HG02852 (cell line): ENCODE data around the gene POMT1.

Experiments
- ATAC-seq: cut with Tn5 transposase; IDR thresholded peaks from one replicate; pipeline ENCODE4 v1.9.1; 2021; ENCODE audit warnings: mild to moderate bottlenecking, moderate library complexity; ENCODE audit not compliant: unreplicated experiment

POMT1 gene

GRCh38 chr9:131476777-131477345 lies 25.9 kb upstream of the POMT1 start:
- no peak for ATAC-seq

GRCh38 chr9:131477367-131477766 lies 25.4 kb upstream of the POMT1 start:
- ATAC-seq: no peak

DNA sequence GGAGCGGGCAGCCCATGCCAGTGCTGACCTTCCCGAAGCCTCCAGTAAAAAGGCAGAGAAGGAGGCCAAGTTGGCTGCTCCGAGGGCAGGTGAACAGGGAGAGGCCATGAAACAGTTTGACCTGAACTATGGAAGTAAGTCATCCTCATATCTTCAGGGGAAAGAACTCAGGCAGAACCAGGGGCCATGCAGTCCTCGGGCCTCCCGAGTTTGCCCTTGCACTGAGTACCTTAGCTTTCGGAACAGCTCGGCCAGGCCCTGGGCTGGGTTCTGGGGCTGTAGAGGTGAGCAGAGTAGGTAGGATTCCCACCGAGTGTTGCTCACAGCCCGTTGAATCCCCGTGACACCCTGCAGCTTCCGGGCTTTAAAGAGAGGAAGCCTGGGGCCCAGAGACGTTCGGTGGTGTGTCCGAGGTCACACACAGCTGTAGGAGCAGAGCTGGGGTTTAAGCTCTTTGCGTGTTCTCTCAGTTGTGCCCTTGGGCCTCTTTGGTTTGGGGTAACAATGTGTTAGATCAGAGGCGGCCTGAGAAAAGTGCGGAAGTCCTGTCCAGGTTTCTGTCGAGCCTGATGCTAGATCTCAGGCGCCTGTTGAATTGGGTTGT lies 24.8 kb upstream of the POMT1 start:
- ATAC-seq: no peak

- no peak for ATAC-seq
These were observed 24.3 kb upstream of the POMT1 start for GRCh38 chr9:131478421-131478868.

DNA sequence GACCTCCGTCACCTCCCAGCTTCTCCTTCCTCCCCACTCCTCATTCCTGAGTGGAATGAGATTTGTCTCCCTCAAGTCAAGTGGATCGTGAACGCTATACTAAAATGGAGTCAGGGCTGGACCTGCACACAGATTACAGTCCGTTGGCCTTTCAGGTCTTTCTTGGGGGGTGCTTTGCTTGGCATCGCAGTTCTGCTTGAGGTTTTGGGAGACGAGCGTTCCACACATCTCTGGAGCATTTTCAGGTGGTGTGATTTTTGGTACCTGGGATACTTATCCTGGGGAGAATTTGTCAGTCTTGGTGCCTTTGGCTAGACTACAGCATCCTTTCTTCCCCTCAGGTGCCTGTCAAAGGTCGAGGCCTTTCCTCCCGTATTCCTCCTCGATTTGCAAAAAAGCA lies 23.8 kb upstream of the POMT1 start:
- no peak for ATAC-seq

GRCh38 chr9:131480258-131480657 lies 22.5 kb upstream of the POMT1 start:
- no peak for ATAC-seq

DNA sequence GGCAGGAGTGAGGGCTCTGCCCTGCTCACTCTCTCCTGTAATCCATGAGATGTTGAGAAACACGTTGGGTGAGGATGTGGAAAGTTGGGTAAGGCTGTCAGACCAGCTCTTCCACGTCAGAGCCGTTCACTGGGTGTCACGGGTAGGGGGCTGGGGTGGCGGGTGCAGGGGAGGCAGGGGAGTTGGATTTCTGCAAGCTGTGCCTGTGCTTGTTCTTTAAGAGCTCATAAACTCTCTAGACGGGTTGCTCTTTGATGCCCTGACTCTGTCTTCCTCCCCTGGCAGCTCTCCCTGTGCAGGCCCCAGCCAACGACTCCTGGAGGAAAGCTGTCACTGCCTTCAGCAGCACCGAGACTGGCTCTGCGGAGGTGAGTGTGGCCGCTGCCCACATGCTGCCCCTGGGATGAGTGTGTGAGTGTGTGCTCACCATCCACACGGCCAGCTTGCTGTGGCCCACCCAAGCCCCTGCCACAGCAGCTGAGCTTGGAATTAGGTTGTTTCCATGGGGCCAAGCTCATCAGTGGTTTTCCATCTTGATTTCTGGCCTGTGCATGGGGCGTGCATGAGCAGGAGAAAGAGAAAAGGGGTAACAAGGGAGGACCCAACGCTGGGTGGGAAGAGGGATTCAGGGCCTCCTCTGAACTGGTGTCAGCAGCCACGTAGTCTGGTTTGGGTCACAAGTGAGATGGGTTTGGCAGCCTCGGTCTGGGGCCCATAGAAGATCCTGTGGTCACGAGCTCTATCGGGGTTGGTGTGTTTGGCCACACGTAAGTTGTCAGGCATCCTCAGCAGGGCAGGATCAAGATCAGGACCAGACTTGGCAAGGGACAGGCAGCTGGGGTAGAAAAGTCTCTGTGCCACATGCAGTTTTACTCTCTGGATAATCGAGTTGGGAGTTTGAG lies 21.0 kb upstream of the POMT1 start:
- no peak for ATAC-seq

DNA sequence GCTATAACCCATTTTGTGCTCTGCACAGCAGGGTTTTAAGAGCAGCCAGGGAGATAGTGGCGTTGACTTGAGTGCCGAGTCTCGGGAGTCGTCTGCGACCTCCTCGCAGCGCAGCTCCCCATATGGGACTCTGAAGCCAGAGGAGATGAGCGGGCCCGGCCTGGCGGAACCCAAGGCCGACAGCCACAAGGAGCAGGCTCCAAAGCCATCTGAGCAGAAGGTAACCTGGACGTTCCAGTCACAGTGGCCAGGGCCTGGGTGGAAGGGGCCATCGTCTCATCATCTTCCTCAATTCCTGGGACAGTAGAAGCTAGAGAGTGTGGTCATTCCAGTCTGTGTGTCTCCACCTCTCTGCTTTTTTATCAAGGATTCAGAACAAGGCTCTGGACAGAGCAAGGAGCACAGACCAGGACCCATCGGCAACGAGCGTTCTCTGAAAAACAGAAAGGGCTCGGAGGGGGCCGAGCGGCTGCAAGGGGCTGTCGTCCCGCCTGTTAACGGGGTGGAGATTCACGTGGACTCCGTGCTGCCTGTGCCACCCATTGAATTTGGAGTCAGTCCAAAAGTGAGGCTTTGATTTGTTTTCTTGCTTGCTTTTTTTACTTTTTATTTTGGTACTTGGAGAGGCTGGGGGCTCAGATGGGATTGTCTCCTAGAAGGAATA lies 20.2 kb upstream of the POMT1 start:
- ATAC-seq: no peak

- no peak for ATAC-seq
These were observed 19.2 kb upstream of the POMT1 start for GRCh38 chr9:131483319-131484050.

DNA sequence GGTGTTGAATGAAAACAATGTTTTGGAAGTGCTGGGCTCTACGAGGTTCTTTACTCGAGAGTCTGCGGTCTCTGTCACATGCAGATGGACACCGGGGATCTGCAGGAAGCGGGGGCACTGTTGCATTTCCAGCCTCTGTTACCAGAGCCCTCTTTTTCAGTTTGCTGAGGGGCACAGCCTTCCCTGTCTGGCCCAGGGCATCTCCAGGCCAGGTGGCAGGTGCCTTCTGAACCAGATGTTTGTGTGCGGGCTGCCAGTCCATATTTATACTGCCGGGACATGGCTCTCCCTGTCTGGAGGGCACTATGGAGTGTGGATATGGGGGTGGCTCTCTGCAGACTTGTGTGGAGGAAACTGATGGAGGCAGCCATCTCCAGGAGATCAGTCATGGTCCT lies 18.7 kb upstream of the POMT1 start:
- ATAC-seq: no peak

GRCh38 chr9:131484560-131485185 lies 18.0 kb upstream of the POMT1 start:
- no peak for ATAC-seq

DNA sequence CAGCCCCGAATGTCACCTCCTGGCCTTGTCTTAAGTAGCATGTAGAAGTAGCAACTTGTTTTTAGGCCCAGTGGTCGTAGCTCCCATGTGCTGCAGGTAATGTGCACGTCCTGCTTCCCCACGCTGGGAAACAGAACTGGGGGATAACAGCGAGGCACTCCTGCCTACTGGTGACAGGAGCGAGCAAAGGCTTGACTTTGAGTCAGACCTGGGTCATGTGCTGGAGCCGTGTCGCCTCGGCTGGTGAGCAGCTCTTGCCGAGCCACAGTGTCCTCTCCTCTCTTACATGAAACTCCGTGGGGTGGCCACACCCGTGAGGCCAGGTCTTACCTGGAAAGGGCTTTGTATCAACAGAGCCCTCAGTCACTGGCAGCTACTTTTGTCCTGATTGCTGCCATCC lies 17.5 kb upstream of the POMT1 start:
- no peak for ATAC-seq

DNA sequence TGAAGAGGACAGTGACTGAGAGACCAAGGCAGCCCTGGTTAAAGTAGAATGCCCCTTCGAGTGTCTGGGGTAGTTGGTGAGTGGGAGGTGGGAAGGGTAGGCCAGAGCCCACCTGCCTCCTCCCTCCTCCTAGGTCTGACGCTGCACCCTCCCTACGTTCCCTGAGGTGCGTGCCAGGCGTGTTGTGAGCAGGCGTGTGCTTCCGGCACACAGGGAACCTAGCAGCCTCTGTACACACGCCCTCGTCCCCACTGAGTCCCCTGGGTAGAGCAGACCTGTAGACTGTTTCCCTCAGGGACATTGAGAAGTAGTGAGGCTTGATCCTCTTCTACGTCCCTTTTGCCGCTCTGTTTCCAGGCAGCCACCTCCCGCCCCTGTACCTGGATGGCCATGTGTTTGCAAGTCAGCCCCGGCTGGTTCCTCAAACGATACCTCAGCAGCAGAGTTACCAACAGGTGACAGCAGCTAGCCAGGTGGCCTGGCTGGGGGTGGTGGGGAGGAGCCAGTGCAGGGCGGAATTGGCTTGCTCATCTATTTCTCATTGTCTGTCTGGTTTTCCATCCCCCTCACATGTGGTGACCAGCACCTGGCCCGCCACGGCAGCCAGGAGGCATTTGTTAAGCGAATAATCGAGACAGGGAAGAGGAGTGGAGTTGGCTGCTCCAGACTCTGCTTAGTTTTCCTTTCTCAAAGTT lies 16.8 kb upstream of the POMT1 start:
- no peak for ATAC-seq

- ATAC-seq: no peak
These were observed 15.7 kb upstream of the POMT1 start for GRCh38 chr9:131487001-131487400.

DNA sequence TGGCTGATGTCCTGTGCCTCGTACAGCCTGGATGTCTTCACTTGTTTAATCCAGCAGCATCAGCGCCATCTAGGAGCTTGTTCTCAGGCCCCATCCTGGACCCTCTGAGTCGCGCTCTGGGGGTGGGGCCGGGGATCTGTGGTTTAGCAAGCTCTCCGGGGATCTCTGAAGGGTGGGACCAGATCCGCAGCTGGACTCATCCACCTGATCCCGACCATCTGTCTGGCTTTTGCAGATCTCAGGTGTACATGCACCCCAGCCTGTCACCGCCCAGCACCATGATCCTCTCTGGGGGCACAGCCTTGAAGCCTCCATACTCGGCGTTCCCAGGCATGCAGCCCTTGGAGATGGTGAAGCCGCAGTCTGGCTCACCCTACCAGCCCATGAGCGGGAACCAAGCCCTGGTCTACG lies 15.1 kb upstream of the POMT1 start:
- ATAC-seq: no peak

- no peak for ATAC-seq
These were observed 12.2 kb upstream of the POMT1 start for GRCh38 chr9:131490514-131490913.

DNA sequence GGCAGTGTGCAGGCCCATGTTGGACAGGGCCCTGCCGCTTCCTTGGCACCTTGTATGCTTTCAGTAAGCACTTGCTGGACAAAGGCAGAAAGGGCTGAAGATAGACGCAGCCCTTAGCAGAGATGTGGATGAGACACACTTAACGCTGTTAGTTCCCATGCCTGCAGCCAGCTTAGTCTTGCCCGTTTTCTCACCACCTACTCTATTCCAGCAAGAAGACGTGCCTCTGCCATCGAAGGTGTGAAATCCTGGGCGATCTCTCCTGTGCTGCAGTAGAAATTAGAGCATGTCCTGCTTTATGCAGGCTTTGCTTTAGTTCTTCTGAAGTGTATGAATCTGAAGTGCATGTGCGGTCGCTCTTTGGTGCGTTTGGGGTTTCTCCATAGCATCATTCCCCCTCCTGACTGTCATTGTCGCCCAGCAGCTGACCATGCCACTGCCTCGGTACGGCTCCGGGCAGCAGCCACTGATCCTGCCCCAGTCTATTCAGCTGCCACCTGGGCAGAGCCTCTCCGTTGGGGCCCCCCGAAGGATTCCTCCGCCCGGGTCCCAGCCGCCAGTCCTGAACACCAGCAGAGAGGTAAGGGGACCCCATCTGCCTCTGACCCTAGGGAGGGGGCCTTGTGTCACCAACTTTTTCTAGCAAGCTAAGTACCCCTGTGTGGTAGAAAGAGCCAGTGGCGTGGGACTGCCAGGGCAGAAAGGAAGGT lies 11.6 kb upstream of the POMT1 start:
- ATAC-seq: no peak

GRCh38 chr9:131492070-131492469 lies 10.6 kb upstream of the POMT1 start:
- ATAC-seq: no peak

DNA sequence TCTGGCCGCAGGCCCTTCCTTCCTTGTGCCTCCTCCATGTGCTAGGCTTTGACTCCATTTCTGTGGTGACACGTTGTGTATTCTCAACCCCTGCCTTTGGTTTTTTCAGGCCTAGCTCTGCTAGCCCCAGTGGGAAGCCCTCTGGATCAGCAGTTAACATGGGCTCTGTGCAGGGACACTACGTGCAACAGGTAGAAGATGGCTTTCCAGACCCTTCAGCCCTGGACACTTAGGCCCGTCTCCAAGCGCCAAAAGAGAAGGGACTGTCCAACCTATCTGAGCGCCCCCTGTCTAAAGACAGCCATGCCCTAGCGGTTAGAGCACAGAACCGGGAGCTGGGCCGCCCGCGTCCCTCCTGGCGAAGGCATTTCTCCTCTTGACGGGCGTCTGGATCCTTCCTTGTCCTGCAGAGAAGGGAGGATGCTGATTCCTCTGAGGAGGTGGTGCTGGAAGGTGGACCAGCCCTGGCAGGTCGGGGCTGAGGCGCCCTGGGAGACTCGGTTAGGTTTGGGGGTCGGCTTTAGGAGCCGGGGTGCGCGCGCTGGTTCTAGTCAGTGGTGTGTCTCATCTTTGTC lies 8.3 kb upstream of the POMT1 start:
- ATAC-seq: no peak
